NCI-H146 treated with DMSO at 0.1 percent for 48 hours (cell line): ENCODE results near the gene HOXD8.

Source experiments
- DNase-seq: peaks from one replicate; lab custom pipeline; 2025; ENCODE audit not compliant: unreplicated experiment; lab: John Stamatoyannopoulos, UW

HOXD8 gene

DNA sequence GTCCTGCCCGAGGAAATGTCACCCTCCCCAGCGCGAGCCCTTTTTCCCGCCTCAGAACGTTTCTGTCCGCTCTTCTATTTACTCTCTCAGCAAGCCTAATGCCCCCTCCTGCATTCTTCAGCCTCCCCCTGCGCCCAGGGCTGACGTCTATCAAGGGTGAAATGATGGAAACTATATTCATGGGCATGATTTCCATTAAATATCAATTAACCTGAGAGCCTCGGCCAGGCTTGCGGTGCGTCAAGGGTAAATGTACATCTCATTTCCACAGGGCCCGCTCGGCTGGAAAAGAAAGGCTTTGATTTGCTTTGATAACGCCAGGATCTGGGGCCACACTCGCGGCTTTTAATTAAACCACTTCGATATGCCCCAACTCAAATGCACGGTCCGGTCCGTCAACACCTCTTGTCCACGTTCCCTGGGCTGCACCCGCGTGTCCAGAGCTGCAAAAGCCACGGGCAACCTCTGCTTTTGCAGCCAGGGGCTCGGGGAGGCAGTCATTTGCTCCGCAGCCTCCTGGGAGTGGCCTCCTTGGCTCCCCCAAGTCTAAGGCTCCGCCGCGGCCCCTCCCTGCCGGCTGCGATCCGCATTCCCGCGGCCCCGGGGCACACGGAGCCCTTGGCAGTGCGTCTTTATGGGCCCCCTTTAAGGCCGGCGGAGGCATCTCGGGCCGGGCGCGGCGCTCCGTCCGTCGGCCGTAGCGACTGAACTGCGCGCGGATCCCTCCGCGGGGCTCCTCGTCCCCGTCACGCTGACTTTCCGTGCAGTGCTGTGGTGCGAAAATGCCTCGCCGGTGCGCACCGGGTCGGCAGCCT, at the start of gene HOXD8:
Gene HOXD8, plus strand, starts transcription at position 724 of the 815 bp plus-strand sequence. CDS start 662 bp downstream, outside the sequence.
- no peak for DNase-seq

DNA sequence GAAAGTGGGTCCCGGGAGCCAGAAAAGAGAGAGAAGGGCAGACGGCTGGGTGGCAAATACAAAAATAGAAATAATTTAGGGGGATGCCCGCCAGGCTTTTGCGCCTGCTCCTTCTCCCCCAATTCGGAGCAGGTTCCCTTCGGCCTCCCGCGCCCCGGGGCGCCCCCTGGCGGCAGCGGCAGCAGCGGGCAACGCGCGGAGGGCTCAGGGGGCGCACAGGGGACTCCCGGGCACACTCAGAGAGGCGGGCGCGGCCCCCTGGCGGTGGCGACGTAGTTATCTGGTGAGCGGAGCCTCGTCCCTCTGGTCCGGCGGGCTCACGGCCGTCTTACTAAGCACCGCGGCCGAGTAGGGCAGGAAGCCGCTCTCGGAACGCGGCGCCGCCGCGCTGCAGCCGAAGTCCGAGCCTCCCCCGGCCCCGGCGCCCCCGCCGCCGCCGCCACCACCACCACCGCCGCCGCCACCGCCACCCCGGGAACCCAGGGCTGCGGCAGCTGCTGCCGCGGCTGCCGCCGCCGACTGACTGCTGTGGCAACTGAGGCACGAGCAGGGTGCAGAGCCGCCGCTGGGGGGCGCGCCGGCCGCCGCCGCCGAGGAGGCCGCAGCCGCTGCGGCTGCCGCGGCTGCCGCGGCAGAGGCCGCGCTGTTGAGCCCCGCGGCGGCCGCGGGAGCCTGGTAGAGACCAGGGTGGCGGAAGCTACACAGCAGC, 49.5 kb upstream of the HOXD8 start:
- peak; percentile 66 for DNase-seq

- no peak for DNase-seq
Measured at GRCh38 chr2:176080540-176081375, 48.7 kb upstream of the HOXD8 start.

- no peak for DNase-seq
Measured at GRCh38 chr2:176081376-176081836, 48.1 kb upstream of the HOXD8 start.

GRCh38 chr2:176081837-176082524, 47.5 kb upstream of the HOXD8 start:
- no peak for DNase-seq

DNA sequence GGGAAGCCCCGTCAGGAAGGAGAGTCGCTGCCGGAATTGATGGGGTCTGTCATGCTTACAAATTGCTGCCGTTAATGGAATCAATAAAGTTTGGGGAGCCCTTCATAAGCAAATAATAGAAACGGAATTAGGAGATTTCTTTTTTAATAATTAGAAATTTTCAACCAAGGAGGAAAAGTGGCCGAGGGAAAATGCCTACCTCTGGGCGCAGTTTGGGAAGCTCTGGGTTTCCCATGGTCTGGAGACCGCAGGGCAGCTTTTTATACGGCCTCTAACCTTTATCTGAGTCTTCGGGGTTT, 47.0 kb upstream of the HOXD8 start:
- no peak for DNase-seq

DNA sequence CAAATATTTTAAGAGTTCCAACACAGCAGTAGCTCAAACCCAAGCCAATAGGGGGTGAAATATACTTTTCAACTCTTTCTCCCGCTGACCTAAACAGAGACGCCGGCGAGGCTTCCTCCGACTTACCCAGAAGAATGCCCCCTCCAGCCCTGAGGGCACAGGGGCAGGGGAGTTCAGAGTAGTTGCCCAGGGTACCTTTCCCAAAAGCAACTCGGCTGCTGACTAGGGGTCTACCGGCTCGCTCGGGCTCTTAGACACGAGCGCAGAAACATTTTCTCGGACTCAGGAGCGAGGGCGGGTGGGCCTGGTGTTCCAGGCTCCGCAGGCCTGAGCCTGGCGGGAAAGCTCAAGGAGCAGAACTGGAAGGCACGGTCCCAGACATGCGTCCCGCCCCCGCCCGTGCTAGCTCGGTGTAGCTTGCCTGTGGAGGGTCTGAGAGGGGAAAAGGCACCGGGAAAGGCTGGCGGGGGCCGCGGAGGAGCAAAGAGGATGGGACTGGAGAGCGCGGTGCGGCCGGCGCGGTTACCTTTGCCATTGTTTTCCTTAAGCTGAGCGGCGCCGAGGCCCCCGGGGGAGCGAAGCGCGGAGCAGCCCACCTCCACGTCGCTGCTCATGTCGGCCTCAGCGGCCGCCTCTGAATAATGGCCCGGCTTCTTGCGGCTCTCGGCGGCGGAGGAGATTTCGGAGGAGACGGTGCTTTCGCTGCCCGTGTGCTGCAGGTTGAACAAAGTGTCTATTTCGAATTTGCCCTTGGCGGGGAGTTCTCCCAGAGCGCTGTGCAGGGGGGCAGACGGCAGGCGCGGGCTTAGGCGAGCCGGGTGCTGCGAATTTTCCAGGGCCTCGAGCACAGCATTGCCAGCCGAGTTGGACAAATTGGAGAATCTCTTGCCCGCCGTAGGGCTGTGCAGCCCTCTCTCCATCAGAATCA, 46.4 kb upstream of the HOXD8 start:
- DNase-seq = no peak

DNA sequence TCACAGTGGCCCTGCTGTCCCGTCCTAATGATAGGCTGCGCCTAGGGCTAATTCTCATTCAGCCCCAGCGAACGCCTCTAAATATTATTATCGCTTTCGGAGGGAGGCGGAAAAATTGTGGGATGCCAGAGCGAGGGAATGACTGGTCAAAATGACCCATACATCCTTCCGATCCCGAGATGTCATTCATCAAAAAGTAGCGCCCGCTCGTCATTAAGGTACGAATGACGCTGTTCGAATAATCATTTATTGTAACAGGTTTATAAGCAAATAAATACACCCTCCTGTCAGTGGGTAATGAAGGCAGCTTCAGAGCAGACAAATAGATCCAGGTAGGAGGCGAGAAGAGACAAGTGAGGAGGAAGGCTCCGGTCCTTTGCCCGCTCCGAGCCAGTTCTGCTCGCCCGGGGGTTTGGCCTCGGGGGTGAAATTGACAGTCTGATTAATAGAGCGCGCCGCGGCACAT, 45.7 kb upstream of the HOXD8 start, which contains the start of gene EVX2:
Gene EVX2, minus strand, starts transcription at position 167 of the 466 bp plus-strand sequence. CDS start 186 bp downstream, outside the sequence.
- DNase-seq = no peak

DNA sequence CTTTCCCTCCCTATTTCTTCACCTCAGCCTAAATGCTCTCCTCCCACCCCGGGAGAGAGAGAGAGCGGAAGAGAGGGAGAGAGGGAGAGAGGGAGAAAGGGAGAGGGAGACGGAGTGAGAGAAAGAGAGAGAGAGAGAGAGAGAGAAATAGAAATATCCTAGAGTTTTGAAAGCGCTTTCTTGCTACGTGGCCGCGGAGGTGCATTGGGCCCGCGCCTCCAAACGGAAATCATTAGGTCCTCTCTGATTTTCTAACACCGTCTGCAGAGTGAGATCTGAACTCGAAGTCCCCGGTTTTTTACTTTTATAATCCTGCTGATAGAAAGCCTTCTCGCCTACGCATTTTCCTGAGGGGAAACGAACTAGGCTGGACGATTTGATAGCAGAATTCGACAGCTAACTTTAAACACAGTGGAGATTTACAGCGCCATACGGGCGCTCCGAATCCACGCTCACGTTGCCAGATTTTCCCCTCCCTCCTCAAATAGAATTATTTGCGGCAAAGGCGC, 44.8 kb upstream of the HOXD8 start:
- DNase-seq = no peak

GRCh38 chr2:176085120-176085788, 44.3 kb upstream of the HOXD8 start:
- DNase-seq = no peak

- DNase-seq = peak; percentile 23
Measured at GRCh38 chr2:176085861-176086771, 43.4 kb upstream of the HOXD8 start.

DNA sequence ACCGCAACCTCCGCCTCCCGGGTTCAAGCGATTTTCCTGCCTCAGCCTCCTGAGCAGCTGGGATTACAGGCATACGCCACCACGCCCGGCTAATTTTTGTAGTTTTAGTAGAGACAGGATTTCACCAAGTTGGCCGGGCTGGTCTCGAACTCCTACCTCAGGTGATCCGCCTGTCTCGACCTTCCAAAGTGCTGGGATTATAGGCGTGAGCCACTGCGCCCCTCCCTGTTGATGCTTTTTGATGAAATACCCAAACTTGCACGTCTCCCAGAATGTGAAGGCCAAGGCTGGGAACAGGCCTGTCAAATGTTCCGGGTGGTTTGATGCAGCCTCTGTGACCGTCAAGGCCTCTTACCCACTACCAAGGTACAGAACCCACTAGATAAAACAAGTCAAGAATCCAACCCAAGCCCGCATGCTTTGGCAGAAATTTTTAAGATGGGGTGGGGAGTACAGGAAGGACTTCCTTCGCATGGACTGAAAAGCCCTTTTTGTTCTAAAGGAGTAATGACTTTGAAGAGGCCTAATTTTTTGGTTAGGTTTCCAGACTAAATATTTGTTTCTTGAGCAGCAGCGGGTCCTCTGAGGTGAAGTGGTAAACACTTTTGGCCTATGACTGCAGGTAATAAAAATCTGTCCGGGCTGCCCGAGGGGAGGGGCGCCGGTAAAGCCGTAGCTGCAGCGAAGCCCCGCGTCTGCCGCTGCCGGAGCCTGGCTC, 42.0 kb upstream of the HOXD8 start:
- no peak for DNase-seq

DNA sequence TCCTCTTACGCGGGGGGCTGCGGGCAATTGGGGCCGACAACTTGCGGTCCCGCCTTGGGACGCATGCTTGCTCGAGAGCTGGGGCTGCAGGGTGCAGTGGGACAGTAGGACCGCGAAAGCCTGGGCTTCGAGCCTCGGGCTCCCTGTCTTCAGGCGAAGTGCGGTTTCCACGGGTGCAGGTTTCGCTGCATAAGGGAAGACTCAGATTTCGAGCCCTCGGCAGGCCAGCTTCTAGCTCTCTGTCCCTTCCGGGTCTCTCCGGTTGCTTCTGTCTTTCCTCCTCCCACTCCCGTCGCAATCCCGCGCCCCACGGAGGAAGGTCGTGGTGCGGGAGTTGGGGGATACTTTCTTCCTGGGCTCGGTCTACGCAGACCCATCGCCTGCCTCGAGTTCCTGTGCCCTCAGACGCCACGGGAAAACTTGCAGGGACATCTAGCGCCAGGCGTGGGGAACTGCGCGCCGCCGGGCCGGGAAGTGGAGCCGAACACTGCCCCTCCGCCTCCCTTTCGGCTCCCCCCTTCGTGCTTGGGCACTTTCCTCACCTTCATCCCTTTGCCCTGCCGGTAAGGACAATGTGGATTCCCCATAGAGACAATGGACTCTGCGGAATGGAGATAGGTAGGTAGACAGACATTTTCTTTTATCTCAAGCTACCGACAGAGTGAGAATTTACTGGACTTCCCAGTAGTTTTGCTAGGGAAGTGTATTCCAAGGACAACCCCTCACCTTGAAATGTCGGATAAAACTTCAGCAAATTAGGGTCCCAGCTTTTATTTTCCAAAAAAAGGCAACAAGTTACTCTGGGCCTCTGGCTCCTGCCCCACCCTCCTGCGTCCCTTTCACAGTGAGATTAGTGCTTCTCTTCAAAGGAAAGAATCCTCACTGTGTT, 41.2 kb upstream of the HOXD8 start:
- peak; percentile 19 for DNase-seq

GRCh38 chr2:176088937-176089842, 40.3 kb upstream of the HOXD8 start:
- no peak for DNase-seq

GRCh38 chr2:176089843-176090395, 39.6 kb upstream of the HOXD8 start:
- no peak for DNase-seq
